Chondrocyte (in vitro differentiated cells): ENCODE measurements around the gene SORCS1. TPM values are rescaled to one million over a fixed set of nuclear protein-coding genes. Genes with fewer than 3 reads are reported as not detected.
A peak's percentile ranks its signal among the peaks of the same experiment; 100 is the strongest.

Source experiments
- DNase-seq: peaks from one replicate; pipeline ENCODE4 v3.0.0; 2021; ENCODE audit warnings: mixed read lengths, low spot score
- H3K27ac Mint-ChIP-seq: one replicate; pipeline ENCODE4 v1.8.0; 2021; ENCODE audit warnings: mild to moderate bottlenecking, moderate library complexity, mixed read lengths; ENCODE audit not compliant: unreplicated experiment
- H3K27me3 Mint-ChIP-seq: 2 replicates; pipeline ENCODE4 v1.8.0; 2021; ENCODE audit warnings: low read depth, mixed read lengths
- H3K36me3 Mint-ChIP-seq: 2 replicates; pipeline ENCODE4 v1.8.0; 2021; ENCODE audit warnings: low read depth, mixed read lengths
- H3K4me1 Mint-ChIP-seq: 2 replicates; pipeline ENCODE4 v1.8.0; 2021; ENCODE audit warnings: low read depth, mild to moderate bottlenecking, mixed read lengths
- H3K4me3 Mint-ChIP-seq: one replicate; pipeline ENCODE4 v1.8.0; 2021; ENCODE audit warnings: mild to moderate bottlenecking, moderate library complexity, mixed read lengths; ENCODE audit not compliant: unreplicated experiment
- H3K9me3 Mint-ChIP-seq: 2 replicates; pipeline ENCODE4 v1.8.0; 2021; ENCODE audit warnings: low read depth, mixed read lengths
- total RNA-seq: library from RNA; stranded (reverse); gene quantifications from 3 replicates; pipeline ENCODE4 v1.2.1, GENCODE V29; 2021
- TF ChIP-seq, protein P1 (sequence below): fragments of 200-600 bp; sonication (generic); IDR thresholded peaks from 2 replicates; pipeline ENCODE4 v1.5.0; 2021; ENCODE audit warnings: antibody characterized with exemption, mild to moderate bottlenecking, moderate library complexity

The SORCS1 gene
- total RNA-seq, 1 donor from 2014 or later, result not detected

DNA sequence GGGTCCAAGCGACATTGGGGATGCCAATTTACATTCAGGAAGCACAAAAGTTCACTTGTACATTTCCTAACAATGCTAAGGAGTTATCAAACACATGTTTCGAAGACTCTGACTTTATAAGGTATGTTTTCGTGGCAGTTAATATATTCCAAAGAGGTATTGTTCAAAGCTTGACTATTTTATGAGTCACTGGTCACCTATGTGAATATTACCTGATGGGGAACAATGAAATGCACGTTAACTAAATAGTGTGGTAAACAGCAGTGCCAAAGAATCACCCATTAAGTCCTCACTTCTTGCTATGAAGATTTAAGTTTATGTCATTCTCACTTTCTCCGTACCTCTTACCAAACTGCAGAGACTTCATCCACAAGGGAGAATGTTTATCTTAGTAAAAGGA, 550.2 kb downstream of the SORCS1 start:
- Mint-ChIP-seq H3K27ac (no peak overlapping the region), H3K9me3 (no peaks in the 10 kb centered on the region), H3K4me3 (no peak overlapping the region), H3K27me3 (no peaks in the 10 kb centered on the region), H3K4me1 (no peaks in the 10 kb centered on the region), H3K36me3 (no peaks in the 10 kb centered on the region)
- TF ChIP-seq, protein P1, sequence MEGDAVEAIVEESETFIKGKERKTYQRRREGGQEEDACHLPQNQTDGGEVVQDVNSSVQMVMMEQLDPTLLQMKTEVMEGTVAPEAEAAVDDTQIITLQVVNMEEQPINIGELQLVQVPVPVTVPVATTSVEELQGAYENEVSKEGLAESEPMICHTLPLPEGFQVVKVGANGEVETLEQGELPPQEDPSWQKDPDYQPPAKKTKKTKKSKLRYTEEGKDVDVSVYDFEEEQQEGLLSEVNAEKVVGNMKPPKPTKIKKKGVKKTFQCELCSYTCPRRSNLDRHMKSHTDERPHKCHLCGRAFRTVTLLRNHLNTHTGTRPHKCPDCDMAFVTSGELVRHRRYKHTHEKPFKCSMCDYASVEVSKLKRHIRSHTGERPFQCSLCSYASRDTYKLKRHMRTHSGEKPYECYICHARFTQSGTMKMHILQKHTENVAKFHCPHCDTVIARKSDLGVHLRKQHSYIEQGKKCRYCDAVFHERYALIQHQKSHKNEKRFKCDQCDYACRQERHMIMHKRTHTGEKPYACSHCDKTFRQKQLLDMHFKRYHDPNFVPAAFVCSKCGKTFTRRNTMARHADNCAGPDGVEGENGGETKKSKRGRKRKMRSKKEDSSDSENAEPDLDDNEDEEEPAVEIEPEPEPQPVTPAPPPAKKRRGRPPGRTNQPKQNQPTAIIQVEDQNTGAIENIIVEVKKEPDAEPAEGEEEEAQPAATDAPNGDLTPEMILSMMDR, result no peak
- DNase-seq, result no peak

DNA sequence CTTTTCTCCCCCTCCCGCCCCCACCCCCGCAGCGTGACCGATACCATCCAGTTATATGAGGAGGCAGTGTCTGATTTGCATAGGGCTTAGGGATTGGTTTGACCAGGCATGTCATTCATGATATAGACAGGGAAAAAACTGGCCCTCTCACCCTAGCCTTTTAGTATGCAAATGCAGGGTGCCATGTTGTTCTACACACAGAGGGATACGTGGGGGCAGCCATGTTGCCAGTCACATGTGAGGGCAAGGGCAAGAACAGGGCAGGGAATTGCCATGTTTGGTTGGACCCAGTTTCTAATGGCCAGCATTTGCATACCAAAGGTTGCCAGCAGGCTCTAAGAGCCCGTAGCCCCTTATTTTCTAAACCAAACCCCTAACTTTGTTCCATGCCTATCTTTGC, 552.1 kb downstream of the SORCS1 start:
- H3K27me3 Mint-ChIP-seq, result no peaks in the 10 kb centered on the region
- no peak overlapping the region for H3K4me3 Mint-ChIP-seq
- no peak overlapping the region for H3K27ac Mint-ChIP-seq
- H3K9me3 Mint-ChIP-seq, result no peaks in the 10 kb centered on the region
- no peaks in the 10 kb centered on the region for H3K36me3 Mint-ChIP-seq
- no peak for DNase-seq
- TF ChIP-seq, protein P1, result no peak
- H3K4me1 Mint-ChIP-seq, result no peaks in the 10 kb centered on the region

DNA sequence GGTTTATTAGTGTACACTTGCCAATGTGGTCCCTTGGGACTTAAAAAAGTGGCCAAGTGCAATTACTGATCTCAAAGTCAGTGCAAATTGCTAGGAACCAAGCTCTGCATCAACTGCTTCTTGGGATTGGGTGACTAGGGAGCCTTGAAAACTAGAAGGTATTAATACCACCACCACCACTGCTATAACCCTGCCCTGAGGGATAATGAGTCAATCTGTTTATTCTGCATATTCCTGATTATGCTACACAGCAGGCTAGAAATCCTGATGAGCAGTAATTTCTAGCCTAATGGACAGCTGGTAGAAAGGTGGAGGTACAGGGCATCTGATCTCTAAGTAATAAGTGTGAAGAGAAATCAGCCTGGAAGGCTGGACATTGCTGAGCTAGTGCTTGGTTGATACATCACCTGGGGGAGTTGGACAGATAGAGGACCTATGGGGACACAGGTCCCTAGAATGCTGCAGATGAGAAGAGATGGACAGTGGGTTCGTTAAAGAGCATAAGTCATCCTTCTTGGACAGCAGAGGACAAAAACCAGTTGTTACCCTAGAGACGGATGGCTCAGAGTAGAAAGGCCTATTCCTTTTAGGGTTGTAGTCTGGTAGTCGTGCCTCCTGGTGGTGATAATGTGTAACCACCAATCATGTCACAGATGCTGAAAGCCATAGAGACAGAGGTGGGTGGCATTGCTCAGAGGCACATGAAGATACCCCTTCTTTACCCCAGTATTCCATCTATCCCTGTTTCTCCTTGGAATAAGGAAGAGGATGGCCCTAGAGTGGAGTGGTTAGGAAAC, 554.8 kb downstream of the SORCS1 start:
- Mint-ChIP-seq H3K4me1 (no peaks in the 10 kb centered on the region), H3K36me3 (no peaks in the 10 kb centered on the region), H3K4me3 (no peak overlapping the region), H3K27me3 (no peaks in the 10 kb centered on the region), H3K9me3 (no peaks in the 10 kb centered on the region), H3K27ac (no peak overlapping the region)
- TF ChIP-seq, protein P1, result peak; percentile 27
- no peak for DNase-seq

DNA sequence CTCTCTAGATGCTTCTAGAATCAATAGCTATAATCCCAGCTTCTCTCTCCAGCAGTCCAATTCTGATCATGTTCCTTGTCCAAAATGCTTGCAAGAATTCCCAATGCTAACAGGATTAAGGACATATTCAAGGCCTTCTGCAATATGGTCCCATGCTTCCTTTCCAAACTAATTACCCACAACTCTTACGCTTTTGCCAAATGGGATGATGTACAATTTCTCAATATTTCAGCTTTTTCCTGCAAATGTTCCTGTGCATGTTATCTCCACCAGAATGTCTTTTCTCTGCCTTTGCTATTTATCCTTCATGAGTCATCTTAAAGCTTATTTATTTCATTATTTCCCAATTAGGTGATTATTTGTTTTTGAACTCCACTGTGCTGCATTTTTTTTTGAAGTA, 556.4 kb downstream of the SORCS1 start:
- Mint-ChIP-seq H3K27me3 (no peaks in the 10 kb centered on the region), H3K4me3 (no peak overlapping the region), H3K4me1 (no peaks in the 10 kb centered on the region), H3K9me3 (no peaks in the 10 kb centered on the region), H3K36me3 (no peaks in the 10 kb centered on the region), H3K27ac (no peak overlapping the region)
- DNase-seq, result no peak
- TF ChIP-seq, protein P1, result no peak

DNA sequence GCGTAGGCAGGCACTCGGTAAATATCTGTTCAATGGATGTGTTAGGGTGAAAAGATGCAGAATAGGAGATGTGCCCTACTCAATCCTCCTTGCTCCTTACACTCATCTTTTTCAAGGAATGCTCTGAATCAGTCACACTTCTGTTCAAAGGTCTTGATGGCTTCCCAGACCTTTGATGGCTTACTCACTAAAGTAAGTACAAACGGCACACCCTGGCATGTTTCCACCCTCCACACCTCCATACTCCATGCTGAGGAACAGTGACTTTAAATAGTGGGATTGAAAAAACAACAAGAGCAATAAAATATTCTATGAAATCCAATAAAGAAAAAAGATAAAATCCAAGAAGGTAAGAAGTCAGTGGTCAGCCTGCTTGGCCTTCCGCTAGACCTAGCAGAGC, 569.2 kb downstream of the SORCS1 start:
- H3K4me1 Mint-ChIP-seq, result no peaks in the 10 kb centered on the region
- H3K27me3 Mint-ChIP-seq, result peaks cover 3% of the 10 kb centered on the region
- H3K4me3 Mint-ChIP-seq, result no peak overlapping the region
- no peak overlapping the region for H3K27ac Mint-ChIP-seq
- no peaks in the 10 kb centered on the region for H3K9me3 Mint-ChIP-seq
- TF ChIP-seq, protein P1, result no peak
- H3K36me3 Mint-ChIP-seq, result no peaks in the 10 kb centered on the region
- DNase-seq, result no peak
